HEK293 (cell line): ENCODE results near the gene TRO.

ENCODE experiments used
- CTCF ChIA-PET: fragments of 350-600 bp; formaldehyde crosslinking; extraction: SDS; loops from one replicate; lab custom pipeline; 2021; ENCODE audit warnings: antibody characterized with exemption; lab: Yijun Ruan, JAX
- POLR2A ChIA-PET: fragments of 300-600 bp; formaldehyde crosslinking; extraction: SDS; loops from one replicate; lab custom pipeline; 2020; ENCODE audit warnings: antibody characterized with exemption, inconsistent platforms; lab: Yijun Ruan, JAX
- H3K27ac ChIP-seq: fragments of 200-500 bp; sonication (Bioruptor generic); 2 replicates; pipeline ENCODE4 v1.5.1; 2014; ENCODE audit warnings: low read depth, low read length, control low read depth, inconsistent platforms; ENCODE audit errors: extremely low read depth
- H3K36me3 ChIP-seq, 2 experiments: fragments of 200-500 bp in 1 of 2; sonication (Bioruptor generic) in 1 of 2; 1 replicate in 1 of 2; 2 replicates in 1 of 2; pipeline ENCODE4 v1.5.1; 2014 to 2017; ENCODE audit warnings: inconsistent platforms in 2 of 2, low read length in 2 of 2; ENCODE audit not compliant: control insufficient read depth in 2 of 2, insufficient read depth in 1 of 2
- H3K4me1 ChIP-seq: fragments of 200-500 bp; sonication (Bioruptor generic); 2 replicates; pipeline ENCODE4 v1.5.1; 2014; ENCODE audit warnings: mild to moderate bottlenecking, low read length, inconsistent platforms; ENCODE audit not compliant: control insufficient read depth, insufficient read depth
- H3K4me3 ChIP-seq: 2 replicates; pipeline ENCODE4 v1.5.1; 2011; ENCODE audit warnings: low read depth, mild to moderate bottlenecking, control low read depth, low read length, moderate library complexity
- H3K9me3 ChIP-seq: fragments of 200-500 bp; sonication (Bioruptor generic); 2 replicates; pipeline ENCODE4 v1.5.1; 2014; ENCODE audit warnings: low read depth, low read length, inconsistent platforms; ENCODE audit not compliant: control insufficient read depth, insufficient read depth
- FEZF1 ChIP-seq: fragments of 450-650 bp; formaldehyde crosslinking; IDR thresholded peaks from 2 replicates; pipeline ENCODE4 v1.5.1; 2016; ENCODE audit warnings: missing biosample characterization, missing genetic modification characterization
- HOXD13 ChIP-seq: sonication (generic); formaldehyde crosslinking; IDR thresholded peaks from 2 replicates; pipeline ENCODE4 v1.8.0; 2022; ENCODE audit warnings: missing genetic modification reagents, borderline replicate concordance
- MZF1 ChIP-seq: fragments of 450-650 bp; formaldehyde crosslinking; IDR thresholded peaks from 2 replicates; pipeline ENCODE4 v1.5.1; 2017; ENCODE audit warnings: missing biosample characterization, missing genetic modification characterization, borderline replicate concordance
- OSR2 ChIP-seq: fragments of 450-650 bp; formaldehyde crosslinking; IDR thresholded peaks from 2 replicates; pipeline ENCODE4 v1.5.1; 2016; ENCODE audit warnings: missing biosample characterization, missing genetic modification characterization
- SCRT1 ChIP-seq: fragments of 450-650 bp; formaldehyde crosslinking; IDR thresholded peaks from 2 replicates; pipeline ENCODE4 v1.5.1; 2016; ENCODE audit warnings: missing biosample characterization, missing genetic modification characterization, borderline replicate concordance
- SETDB1 ChIP-seq: IDR thresholded peaks from one replicate; pipeline ENCODE4 v1.6.1; 2017; ENCODE audit warnings: mild to moderate bottlenecking, low read length, moderate library complexity, mixed read lengths; ENCODE audit not compliant: insufficient read length
- TRIM28 ChIP-seq: IDR thresholded peaks from 2 replicates; pipeline ENCODE4 v1.6.1; 2011; ENCODE audit warnings: low read length, control low read depth, borderline replicate concordance
- ZBTB6 ChIP-seq: fragments of 450-650 bp; formaldehyde crosslinking; IDR thresholded peaks from 2 replicates; pipeline ENCODE4 v1.5.1; 2017; ENCODE audit warnings: missing biosample characterization, missing genetic modification characterization
- ZNF133 ChIP-seq: fragments of 450-650 bp; formaldehyde crosslinking; IDR thresholded peaks from 2 replicates; pipeline ENCODE4 v1.5.1; 2016; ENCODE audit warnings: missing biosample characterization, missing genetic modification characterization
- ZNF239 ChIP-seq: fragments of 450-650 bp; formaldehyde crosslinking; IDR thresholded peaks from 2 replicates; pipeline ENCODE4 v1.5.1; 2016; ENCODE audit warnings: missing biosample characterization, missing genetic modification characterization
- ZNF354C ChIP-seq: fragments of 450-650 bp; formaldehyde crosslinking; IDR thresholded peaks from 2 replicates; pipeline ENCODE4 v1.5.1; 2016; ENCODE audit warnings: missing biosample characterization, missing genetic modification characterization, low read depth, borderline replicate concordance
- ZNF416 ChIP-seq: fragments of 450-650 bp; formaldehyde crosslinking; IDR thresholded peaks from 2 replicates; pipeline ENCODE4 v1.5.1; 2016; ENCODE audit warnings: missing biosample characterization, missing genetic modification characterization
- ZNF48 ChIP-seq: fragments of 450-650 bp; formaldehyde crosslinking; IDR thresholded peaks from 2 replicates; pipeline ENCODE4 v1.5.1; 2016; ENCODE audit warnings: missing biosample characterization, missing genetic modification characterization
- ZNF600 ChIP-seq: fragments of 450-650 bp; formaldehyde crosslinking; IDR thresholded peaks from 2 replicates; pipeline ENCODE4 v1.5.1; 2016; ENCODE audit warnings: missing biosample characterization, missing genetic modification characterization
- ZNF610 ChIP-seq: fragments of 450-650 bp; formaldehyde crosslinking; IDR thresholded peaks from 2 replicates; pipeline ENCODE4 v1.5.1; 2016; ENCODE audit warnings: missing biosample characterization, missing genetic modification characterization, borderline replicate concordance
- ZNF623 ChIP-seq: fragments of 450-650 bp; formaldehyde crosslinking; IDR thresholded peaks from 2 replicates; pipeline ENCODE4 v1.5.1; 2016; ENCODE audit warnings: missing biosample characterization, missing genetic modification characterization
- ZNF629 ChIP-seq: fragments of 450-650 bp; formaldehyde crosslinking; IDR thresholded peaks from 2 replicates; pipeline ENCODE4 v1.5.1; 2017; ENCODE audit warnings: missing biosample characterization, missing genetic modification characterization
- ZNF654 ChIP-seq: fragments of 450-650 bp; formaldehyde crosslinking; IDR thresholded peaks from 2 replicates; pipeline ENCODE4 v1.5.1; 2016; ENCODE audit warnings: low read depth, missing biosample characterization, missing genetic modification characterization
- ZNF658 ChIP-seq: fragments of 450-650 bp; formaldehyde crosslinking; IDR thresholded peaks from 2 replicates; pipeline ENCODE4; 2016; ENCODE audit warnings: missing biosample characterization, missing genetic modification characterization
- ZNF660 ChIP-seq: fragments of 450-650 bp; IDR thresholded peaks from 2 replicates; pipeline ENCODE4 v1.5.1; 2018; ENCODE audit warnings: missing biosample characterization, mild to moderate bottlenecking, missing genetic modification characterization
- ZNF76 ChIP-seq: fragments of 450-650 bp; formaldehyde crosslinking; IDR thresholded peaks from 2 replicates; pipeline ENCODE4; 2016; ENCODE audit warnings: low read depth, missing biosample characterization, missing genetic modification characterization, borderline replicate concordance
- ZNF777 ChIP-seq: fragments of 450-650 bp; formaldehyde crosslinking; IDR thresholded peaks from 2 replicates; pipeline ENCODE4 v1.5.1; 2017; ENCODE audit warnings: missing biosample characterization, missing genetic modification characterization, borderline replicate concordance
- TF ChIP-seq, protein P1 (sequence below): fragments of 450-650 bp; formaldehyde crosslinking; IDR thresholded peaks from 2 replicates; pipeline ENCODE4 v1.5.1; 2016; ENCODE audit warnings: missing biosample characterization, missing genetic modification characterization
- TF ChIP-seq, protein P2 (sequence below): fragments of 450-650 bp; formaldehyde crosslinking; IDR thresholded peaks from 2 replicates; pipeline ENCODE4 v1.5.1; 2016; ENCODE audit warnings: missing biosample characterization, missing genetic modification characterization

Gene TRO

GRCh38 chrX:54891573-54891972 lies 29.1 kb upstream of the TRO start:
- no peak overlapping the region for H3K4me3 ChIP-seq
- no peak overlapping the region for H3K27ac ChIP-seq
- no peak for TF ChIP-seq SCRT1 (tag by site-specific recombination)
- TF ChIP-seq ZNF654 (tag by site-specific recombination), result peak; percentile 41
- no peaks in the 10 kb centered on the region for H3K9me3 ChIP-seq
- no peaks in the 10 kb centered on the region for H3K36me3 ChIP-seq
- ChIA-PET POLR2A (no interaction called here), CTCF (interaction anchor here (0.6 to 1.8 kb wide), 9 partner anchors 10 to 168 kb away, joined by 3 to 24 read pairs (median 3); partner anchors contain the start of gene APEX2)
- H3K4me1 ChIP-seq, result no peaks in the 10 kb centered on the region

DNA sequence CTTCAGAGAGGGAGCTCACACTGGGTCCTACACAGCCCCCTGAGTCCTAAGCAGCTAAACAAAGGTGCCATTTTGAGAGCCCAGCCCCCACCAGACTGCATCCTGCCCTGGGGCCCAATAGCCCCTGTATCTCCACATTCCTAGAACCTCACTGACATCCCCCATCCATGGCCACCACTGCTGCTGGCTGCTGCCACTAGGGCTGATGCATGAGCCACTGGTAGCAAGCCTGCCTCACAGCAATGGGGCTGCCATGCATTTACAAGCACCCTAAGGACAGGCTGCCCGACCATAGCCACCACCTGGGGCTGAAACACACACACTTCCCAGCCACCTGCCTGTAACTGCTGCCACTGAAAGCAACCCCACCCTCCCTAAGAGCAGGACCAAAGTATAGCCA lies 26.5 kb upstream of the TRO start:
- no peaks in the 10 kb centered on the region for H3K4me1 ChIP-seq
- no peaks in the 10 kb centered on the region for H3K36me3 ChIP-seq
- POLR2A ChIA-PET, result no interaction called here
- TF ChIP-seq ZNF416 (tag by site-specific recombination) (no peak), TRIM28 (no peak), ZNF660 (tag by site-specific recombination) (no peak), ZNF354C (tag by site-specific recombination) (no peak), ZNF777 (no peak), ZNF600 (tag by site-specific recombination) (no peak), ZNF76 (tag by site-specific recombination) (no peak), ZNF623 (tag by site-specific recombination) (no peak), ZNF610 (tag by site-specific recombination) (no peak), ZBTB6 (tag by site-specific recombination) (no peak), HOXD13 (CRISPR knock-in tag) (no peak), MZF1 (tag by site-specific recombination) (no peak), ZNF629 (tag by site-specific recombination) (no peak)
- TF ChIP-seq, protein P1, sequence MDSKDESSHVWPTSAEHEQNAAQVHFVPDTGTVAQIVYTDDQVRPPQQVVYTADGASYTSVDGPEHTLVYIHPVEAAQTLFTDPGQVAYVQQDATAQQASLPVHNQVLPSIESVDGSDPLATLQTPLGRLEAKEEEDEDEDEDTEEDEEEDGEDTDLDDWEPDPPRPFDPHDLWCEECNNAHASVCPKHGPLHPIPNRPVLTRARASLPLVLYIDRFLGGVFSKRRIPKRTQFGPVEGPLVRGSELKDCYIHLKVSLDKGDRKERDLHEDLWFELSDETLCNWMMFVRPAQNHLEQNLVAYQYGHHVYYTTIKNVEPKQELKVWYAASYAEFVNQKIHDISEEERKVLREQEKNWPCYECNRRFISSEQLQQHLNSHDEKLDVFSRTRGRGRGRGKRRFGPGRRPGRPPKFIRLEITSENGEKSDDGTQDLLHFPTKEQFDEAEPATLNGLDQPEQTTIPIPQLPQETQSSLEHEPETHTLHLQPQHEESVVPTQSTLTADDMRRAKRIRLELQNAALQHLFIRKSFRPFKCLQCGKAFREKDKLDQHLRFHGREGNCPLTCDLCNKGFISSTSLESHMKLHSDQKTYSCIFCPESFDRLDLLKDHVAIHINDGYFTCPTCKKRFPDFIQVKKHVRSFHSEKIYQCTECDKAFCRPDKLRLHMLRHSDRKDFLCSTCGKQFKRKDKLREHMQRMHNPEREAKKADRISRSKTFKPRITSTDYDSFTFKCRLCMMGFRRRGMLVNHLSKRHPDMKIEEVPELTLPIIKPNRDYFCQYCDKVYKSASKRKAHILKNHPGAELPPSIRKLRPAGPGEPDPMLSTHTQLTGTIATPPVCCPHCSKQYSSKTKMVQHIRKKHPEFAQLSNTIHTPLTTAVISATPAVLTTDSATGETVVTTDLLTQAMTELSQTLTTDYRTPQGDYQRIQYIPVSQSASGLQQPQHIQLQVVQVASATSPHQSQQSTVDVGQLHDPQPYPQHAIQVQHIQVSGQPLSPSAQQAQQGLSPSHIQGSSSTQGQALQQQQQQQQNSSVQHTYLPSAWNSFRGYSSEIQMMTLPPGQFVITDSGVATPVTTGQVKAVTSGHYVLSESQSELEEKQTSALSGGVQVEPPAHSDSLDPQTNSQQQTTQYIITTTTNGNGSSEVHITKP (tag by site-specific recombination), result no peak
- H3K4me3 ChIP-seq, result no peak overlapping the region
- CTCF ChIA-PET, result no interaction called here
- no peak overlapping the region for H3K27ac ChIP-seq
- no peaks in the 10 kb centered on the region for H3K9me3 ChIP-seq

GRCh38 chrX:54909941-54910340 lies 10.7 kb upstream of the TRO start:
- CTCF ChIA-PET, result no interaction called here
- no peak overlapping the region for H3K4me3 ChIP-seq
- no peak for TF ChIP-seq FEZF1 (tag by site-specific recombination)
- no peak for TF ChIP-seq ZNF48
- TF ChIP-seq OSR2 (tag by site-specific recombination), result no peak
- no peak for TF ChIP-seq ZNF239 (tag by site-specific recombination)
- TF ChIP-seq ZNF133 (tag by site-specific recombination), result peak; percentile 93
- no peak for TF ChIP-seq ZNF658 (tag by site-specific recombination)
- TF ChIP-seq, protein P2, sequence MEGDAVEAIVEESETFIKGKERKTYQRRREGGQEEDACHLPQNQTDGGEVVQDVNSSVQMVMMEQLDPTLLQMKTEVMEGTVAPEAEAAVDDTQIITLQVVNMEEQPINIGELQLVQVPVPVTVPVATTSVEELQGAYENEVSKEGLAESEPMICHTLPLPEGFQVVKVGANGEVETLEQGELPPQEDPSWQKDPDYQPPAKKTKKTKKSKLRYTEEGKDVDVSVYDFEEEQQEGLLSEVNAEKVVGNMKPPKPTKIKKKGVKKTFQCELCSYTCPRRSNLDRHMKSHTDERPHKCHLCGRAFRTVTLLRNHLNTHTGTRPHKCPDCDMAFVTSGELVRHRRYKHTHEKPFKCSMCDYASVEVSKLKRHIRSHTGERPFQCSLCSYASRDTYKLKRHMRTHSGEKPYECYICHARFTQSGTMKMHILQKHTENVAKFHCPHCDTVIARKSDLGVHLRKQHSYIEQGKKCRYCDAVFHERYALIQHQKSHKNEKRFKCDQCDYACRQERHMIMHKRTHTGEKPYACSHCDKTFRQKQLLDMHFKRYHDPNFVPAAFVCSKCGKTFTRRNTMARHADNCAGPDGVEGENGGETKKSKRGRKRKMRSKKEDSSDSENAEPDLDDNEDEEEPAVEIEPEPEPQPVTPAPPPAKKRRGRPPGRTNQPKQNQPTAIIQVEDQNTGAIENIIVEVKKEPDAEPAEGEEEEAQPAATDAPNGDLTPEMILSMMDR (tag by site-specific recombination), result no peak
- TF ChIP-seq SETDB1, result peak; percentile 16
- POLR2A ChIA-PET, result no interaction called here
- no peaks in the 10 kb centered on the region for H3K4me1 ChIP-seq
- H3K9me3 ChIP-seq, result peaks cover 4% of the 10 kb centered on the region; the same call in 1 of the 2 replicates
- H3K36me3 ChIP-seq, result no peaks in the 10 kb centered on the region
- H3K27ac ChIP-seq, result no peak overlapping the region
